Left renal cortex interstitium (tissue), 4 donors: ENCODE measurements around the gene ENC1. TPM values are rescaled to one million over a fixed set of nuclear protein-coding genes. Genes with fewer than 3 reads are reported as not detected.

ENCODE experiments used
- DNase-seq, 4 donors: peaks; one replicate each; pipeline ENCODE4 v3.0.0-alpha.2; 2013; ENCODE audit warnings: low read depth in 4 of 4, low spot score in 2 of 4, missing footprints in 1 of 4
- polyA plus RNA-seq, 4 donors: library from polyadenylated mRNA; unstranded; fragments of 120-200 nt; gene quantifications; one replicate each; pipeline ENCODE4 v1.2.1, GENCODE V29; 2013; ENCODE audit not compliant: insufficient read length in 4 of 4

The ENC1 gene
- polyA plus RNA-seq, 4 donors = 65.0 to 87.0 (median 73.1) TPM

GRCh38 chr5:74616236-74617146, 24.0 kb downstream of the ENC1 start:
- no peak for DNase-seq

GRCh38 chr5:74613283-74613682, 27.2 kb downstream of the ENC1 start:
- DNase-seq = no peak

GRCh38 chr5:74612045-74612444, 28.5 kb downstream of the ENC1 start:
- no peak for DNase-seq

- no peak for DNase-seq
Observed at GRCh38 chr5:74608736-74609601, 31.6 kb downstream of the ENC1 start.

- DNase-seq = no peak
Observed at GRCh38 chr5:74605759-74606158, 34.8 kb downstream of the ENC1 start.

- DNase-seq = no peak
Observed at GRCh38 chr5:74603376-74603775, 37.2 kb downstream of the ENC1 start.

- no peak for DNase-seq
Observed at GRCh38 chr5:74599148-74599547, 41.4 kb downstream of the ENC1 start.

GRCh38 chr5:74598731-74599130, 41.8 kb downstream of the ENC1 start:
- DNase-seq = no peak

GRCh38 chr5:74596927-74597326, 43.6 kb downstream of the ENC1 start:
- no peak for DNase-seq

- DNase-seq = no peak
Observed at GRCh38 chr5:74595143-74595925, 45.2 kb downstream of the ENC1 start.

GRCh38 chr5:74594137-74595040, 46.1 kb downstream of the ENC1 start:
- no peak for DNase-seq

- no peak for DNase-seq
Observed at GRCh38 chr5:74589204-74590056, 51.1 kb downstream of the ENC1 start.

- DNase-seq = no peak
Observed at GRCh38 chr5:74588415-74588814, 52.1 kb downstream of the ENC1 start.

GRCh38 chr5:74587890-74588289, 52.6 kb downstream of the ENC1 start:
- no peak for DNase-seq

- no peak for DNase-seq
Observed at GRCh38 chr5:74587300-74587699, 53.2 kb downstream of the ENC1 start.

GRCh38 chr5:74586856-74587255, 53.7 kb downstream of the ENC1 start:
- DNase-seq = no peak

GRCh38 chr5:74582853-74583252, 57.7 kb downstream of the ENC1 start:
- no peak for DNase-seq

GRCh38 chr5:74581988-74582365, 58.6 kb downstream of the ENC1 start:
- no peak for DNase-seq

- DNase-seq = no peak
Observed at GRCh38 chr5:74580729-74581109, 59.8 kb downstream of the ENC1 start.
